ENCODE results near the gene ZNHIT3. TPM values are rescaled to one million over a fixed set of nuclear protein-coding genes. Genes with fewer than 3 reads are reported as not detected.

ZNHIT3 gene
- 18.2 and 21.9 TPM in 2 replicates for total RNA-seq

GRCh38 chr17:36486204-36487194, at the start of gene ZNHIT3:
Gene ZNHIT3 (plus strand): TSS chr17:36486681. CDS start chr17:36486700, 19 bp downstream.

DNA sequence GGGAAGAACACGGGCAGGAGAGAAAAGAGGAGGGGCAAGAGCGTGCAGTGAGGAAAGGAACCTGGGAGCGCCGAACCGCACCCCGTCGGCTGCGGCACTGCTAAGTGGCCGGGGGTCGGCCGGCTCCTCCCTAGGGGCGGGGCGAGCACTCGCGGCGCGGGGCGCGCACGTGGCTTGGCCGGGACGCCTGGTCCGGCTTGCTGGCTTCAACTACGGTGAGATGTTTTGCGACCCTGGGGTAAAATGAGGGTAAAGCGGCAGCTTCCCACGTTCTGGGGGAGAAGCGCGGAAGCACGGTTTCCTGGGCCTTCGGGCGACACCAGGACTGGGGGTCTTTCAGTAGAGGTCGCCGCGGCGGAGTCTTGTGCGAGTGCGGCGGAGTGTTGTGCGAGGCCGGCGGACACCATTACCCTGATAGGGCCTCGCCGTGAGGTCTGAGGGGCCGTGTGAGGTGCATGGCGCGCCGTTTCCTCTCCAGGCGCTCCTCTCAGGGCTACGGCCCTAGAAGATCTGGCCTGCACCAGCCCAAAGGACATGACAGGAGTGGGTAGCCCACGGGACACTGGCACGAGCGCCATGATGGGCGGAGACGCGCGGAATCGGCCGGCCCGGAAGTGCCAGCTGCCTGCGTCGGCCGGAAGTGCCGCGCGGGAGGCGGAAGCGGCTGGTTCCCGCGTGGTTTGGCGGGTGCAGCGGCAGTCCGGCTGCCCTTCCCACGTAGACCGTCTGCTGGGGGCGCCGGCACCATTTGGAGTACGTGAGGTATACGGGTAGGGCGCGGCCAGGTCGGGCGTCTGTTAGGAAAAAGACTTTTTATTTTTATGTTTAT, 48.6 kb downstream of the ZNHIT3 start, which contains the start of the genes MYO19 and PIGW:
MYO19 (minus strand) TSS at position 29 of the 829 bp plus-strand sequence. CDS start 2,330 bp downstream, outside the sequence.
PIGW (plus strand) TSS at position 148 of the 829 bp plus-strand sequence. CDS start 2,115 bp downstream, outside the sequence.

DNA sequence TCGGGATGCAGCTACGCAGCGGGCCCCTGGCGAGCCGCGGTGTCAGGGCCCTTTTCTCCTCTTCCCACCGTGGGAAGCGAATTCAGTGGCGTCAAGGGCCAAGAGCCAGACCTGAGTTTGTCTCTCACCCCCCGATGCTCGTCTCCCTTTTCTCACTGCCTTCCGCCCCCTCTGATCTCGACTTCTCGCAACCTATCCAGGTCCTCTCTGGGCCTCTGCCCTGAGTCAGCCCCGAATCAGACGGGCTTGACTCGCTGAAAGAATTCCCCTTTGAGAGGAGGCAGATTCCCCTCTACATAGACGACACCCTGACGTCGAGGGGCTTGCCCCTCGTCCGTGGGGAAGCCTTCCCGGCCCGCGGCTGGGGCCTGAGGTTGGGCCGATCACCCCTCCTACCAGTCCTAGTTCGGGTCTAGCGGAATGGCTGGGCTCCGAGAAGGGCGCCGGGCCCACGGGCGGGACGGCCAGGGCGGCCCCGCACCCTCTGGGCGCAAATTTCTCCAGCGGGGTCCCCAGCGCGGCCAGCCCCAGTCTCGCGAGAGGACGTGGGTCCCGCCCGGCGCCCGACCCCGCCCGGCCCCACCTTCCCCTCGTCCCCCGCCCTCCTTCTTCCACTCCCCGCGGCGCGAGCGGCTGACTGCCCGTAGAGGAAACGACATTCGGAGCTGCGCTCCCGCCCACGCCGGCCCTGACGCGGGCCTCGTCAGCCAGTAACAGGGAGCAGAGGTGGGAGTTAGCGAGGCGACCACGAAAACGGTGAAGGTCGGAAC, 58.0 kb downstream of the ZNHIT3 start, which contains the start of gene GGNBP2:
GGNBP2 (plus strand) TSS at position 613 of the 770 bp plus-strand sequence. CDS start 806 bp downstream, outside the sequence.

Small RNA genes within 50 kb of the gene (small RNA-seq; reads per million reads assigned to genes)
- gene RNA5SP439, result not detected

Other genes starting within 250 kb of the ZNHIT3 start
- under 0.01 and 0.73 TPM in 2 replicates for gene TBC1D3I, start 222.1 kb upstream of the ZNHIT3 start, total RNA-seq
- not detected in 2 replicates for gene TBC1D3G, start 162.8 kb upstream of the ZNHIT3 start, total RNA-seq
- not detected in 2 replicates for gene TBC1D3H, start 98.2 kb upstream of the ZNHIT3 start, total RNA-seq
- 57.6 and 78.4 TPM in 2 replicates for gene MYO19, start 48.2 kb downstream of the ZNHIT3 start, total RNA-seq
- gene PIGW, start 48.3 kb downstream of the ZNHIT3 start, total RNA-seq, result 6.4 and 7.3 TPM in 2 replicates
- gene GGNBP2, start 58.2 kb downstream of the ZNHIT3 start, total RNA-seq, result 58.5 and 67.7 TPM in 2 replicates
- 2.7 and 3.1 TPM in 2 replicates for gene DHRS11, start 105.2 kb downstream of the ZNHIT3 start, total RNA-seq
- gene MRM1, start 114.9 kb downstream of the ZNHIT3 start, total RNA-seq, result 3.7 and 3.9 TPM in 2 replicates